Activated effector memory CD4-positive, alpha-beta T cell treated with Interleukin-2 at 50 U/mL for 16 hours (primary cell): ENCODE results near the gene ABCA7.

Experiments used
- DNase-seq: peaks from one replicate; pipeline ENCODE4 v3.0.0-alpha.2; 2020

ABCA7 gene

DNA sequence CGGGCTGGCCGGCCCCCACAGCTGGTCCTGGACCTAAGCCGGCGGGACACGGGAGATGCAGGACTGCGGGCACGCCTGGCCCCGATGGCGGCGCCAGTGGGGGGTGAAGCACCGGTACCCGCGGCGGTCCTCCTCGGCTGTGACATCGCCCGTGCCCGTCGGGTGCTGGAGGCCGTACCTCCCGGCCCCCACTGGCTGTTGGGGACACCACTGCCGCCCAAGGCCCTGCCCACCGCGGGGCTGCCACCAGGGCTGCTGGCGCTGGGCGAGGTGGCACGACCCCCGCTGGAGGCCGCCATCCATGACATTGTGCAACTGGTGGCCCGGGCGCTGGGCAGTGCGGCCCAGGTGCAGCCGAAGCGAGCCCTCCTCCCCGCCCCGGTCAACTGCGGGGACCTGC, 36.6 kb upstream of the ABCA7 start:
- DNase-seq = no peak

DNA sequence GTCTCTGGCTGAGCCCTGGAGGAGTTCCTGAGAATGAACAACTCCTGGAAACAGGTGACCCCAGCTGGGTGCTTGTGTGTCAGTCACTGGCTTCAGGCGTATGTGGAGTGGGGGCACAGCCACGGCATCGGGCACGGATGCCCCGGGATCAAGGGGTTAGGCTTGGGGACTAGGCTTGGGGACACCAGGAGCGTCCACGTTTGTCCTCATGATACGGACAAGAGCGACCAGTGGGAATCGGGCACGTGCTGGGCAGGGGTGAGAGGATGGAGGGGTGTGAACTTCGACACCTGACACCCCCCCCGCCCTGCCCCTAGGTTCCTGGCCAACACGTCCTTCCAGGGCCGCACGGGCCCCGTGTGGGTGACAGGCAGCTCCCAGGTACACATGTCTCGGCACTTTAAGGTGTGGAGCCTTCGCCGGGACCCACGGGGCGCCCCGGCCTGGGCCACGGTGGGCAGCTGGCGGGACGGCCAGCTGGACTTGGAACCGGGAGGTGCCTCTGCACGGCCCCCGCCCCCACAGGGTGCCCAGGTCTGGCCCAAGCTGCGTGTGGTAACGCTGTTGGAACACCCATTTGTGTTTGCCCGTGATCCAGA, 35.6 kb upstream of the ABCA7 start:
- no peak for DNase-seq

- DNase-seq = no peak
These were observed 34.9 kb upstream of the ABCA7 start for GRCh38 chr19:1004803-1005664.

DNA sequence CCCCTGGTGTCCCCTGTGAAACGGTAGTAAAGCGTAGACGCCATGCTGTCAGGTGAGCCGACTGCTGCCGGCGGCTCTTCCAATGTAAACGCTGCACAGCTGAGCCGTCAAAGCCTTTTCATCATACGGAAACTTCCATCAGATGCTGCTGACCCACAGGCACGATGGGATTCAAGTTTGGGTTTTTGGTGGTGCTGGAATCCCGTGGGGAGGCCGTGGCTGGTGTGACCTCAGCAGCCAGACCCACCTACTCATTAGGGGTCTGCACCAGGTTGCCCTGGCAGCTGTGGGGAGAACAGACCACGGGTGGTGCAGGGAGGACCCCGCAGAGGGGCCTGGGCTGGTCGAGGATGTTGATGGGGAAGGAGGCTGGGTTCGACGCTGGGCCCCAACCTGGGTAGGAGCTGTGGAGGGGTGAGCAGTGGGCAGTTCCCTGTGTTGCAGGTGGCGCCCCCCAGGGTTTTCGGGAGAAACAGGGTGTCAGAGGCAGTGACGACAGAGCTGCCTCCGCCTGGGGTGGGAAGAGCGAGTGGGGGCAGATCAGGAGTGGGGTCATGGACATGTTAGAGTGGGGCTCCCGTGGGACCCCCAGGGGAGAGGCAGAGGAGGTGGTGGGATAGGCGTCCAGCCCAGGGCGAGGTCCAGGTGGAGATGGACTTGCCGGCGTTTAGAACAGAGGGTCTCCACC, 33.1 kb upstream of the ABCA7 start:
- no peak for DNase-seq

- DNase-seq = no peak
These were observed 32.3 kb upstream of the ABCA7 start for GRCh38 chr19:1007399-1008251.

DNA sequence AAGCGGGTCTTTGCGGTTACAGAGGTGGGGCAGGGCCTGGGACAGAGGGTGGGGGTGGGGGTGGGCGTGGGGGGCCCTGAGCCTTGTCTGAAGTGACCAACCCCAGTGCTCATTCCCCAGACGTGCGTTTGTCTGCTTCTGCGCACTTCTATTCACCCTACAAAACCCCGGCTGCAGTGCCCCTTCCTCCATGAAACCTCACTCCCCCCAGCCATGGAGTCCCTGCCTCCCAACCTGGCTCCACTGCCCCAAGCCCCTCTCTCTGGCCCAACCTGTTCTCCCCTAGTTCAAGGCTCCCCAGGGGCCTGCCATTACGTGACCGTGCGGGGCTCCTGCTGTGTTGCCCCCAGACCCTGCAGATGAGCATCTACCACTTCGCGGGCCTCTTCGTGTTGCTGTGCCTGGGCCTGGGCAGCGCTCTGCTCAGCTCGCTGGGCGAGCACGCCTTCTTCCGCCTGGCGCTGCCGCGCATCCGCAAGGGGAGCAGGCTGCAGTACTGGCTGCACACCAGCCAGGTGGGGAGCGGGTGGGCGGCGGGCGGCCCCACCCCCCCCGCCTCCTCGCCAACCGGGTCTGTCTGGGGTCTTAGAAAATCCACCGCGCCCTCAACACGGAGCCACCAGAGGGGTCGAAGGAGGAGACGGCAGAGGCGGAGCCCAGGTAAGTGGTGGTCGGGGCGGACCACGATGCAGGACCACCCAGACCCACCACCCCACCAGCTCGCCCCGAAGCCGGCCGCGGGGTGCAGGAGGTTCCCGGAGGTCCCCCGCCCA, 31.5 kb upstream of the ABCA7 start:
- DNase-seq = no peak

DNA sequence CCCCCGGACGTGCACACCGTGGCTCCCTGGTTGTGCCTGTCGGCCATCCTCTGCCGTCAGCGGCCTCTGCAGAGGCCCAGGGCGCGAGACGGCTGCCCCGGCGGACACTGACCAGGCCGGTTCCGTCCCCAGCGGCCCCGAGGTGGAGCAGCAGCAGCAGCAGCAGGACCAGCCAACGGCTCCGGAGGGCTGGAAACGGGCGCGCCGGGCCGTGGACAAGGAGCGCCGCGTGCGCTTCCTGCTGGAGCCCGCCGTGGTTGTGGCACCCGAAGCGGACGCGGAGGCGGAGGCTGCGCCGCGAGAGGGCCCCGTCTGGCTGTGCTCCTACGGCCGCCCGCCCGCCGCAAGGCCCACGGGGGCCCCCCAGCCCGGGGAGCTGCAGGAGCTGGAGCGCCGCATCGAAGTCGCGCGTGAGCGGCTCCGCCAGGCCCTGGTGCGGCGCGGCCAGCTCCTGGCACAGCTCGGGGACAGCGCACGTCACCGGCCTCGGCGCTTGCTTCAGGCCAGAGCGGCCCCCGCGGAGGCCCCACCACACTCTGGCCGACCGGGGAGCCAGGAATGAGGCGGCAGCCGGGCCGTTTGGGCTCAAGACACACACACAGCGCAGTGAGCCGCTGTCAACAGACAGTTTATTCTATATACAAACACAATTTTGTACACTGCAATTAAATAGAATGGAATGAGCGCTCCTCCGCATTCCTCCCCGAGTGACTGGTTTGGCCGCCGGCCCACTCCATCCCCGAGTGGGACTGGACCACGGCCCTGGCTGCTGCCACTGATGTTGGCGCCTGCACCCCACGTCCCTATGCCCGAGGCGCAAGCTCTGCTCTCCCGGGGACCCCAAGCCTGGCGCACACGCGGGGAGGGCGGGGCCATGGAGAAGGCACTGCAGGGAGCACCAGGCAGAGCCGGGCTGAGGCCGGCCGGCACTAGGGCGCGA, 30.6 kb upstream of the ABCA7 start:
- no peak for DNase-seq

- no peak for DNase-seq
These were observed 29.8 kb upstream of the ABCA7 start for GRCh38 chr19:1009981-1010538.

GRCh38 chr19:1010586-1011510, 29.1 kb upstream of the ABCA7 start:
- DNase-seq = no peak

GRCh38 chr19:1011831-1012333, 28.0 kb upstream of the ABCA7 start:
- no peak for DNase-seq

GRCh38 chr19:1012334-1012733, 27.6 kb upstream of the ABCA7 start:
- DNase-seq = no peak

GRCh38 chr19:1013218-1013617, 26.7 kb upstream of the ABCA7 start:
- no peak for DNase-seq

DNA sequence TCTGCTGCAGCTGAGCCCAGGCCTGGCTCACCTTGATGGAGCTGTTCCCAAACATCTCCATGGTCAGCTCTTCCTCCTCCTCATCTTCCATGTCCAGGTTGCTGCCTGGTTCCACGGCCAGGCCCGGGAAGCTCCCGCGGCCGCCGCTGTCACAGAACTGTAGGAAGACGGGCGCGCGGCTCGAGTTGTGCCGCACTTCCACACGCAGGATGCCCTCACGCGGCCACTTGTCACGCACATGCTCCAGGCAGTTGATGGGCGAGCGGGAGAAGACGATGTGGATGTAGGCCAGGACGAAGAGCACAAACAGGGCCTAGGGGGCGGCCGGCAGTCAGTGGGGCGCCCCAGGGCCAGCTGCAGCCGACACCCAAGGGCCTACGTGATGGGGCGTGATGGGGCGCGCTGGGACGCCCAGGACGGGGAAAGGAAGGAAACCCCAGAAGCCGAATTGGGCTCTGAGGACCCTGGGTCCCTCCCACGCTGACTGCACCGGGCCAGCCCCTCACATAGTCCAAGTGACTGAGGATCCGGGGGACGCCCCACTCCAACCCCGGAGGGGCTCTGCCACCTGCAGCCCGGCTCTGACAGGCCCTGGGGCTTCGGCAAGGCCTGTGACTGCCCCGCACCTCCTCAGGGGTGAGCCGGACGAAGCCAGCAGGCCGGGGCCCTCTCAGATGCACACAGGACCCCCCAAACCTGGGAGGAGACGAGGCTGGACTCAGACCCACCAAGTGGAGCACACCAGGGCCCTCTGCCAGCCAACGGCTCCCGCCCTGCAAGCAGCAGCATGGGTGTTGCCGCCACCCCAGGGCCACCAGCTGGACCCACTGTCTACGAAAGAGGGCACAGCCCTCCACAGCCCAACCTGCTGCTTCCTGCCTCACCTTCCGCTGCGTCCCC, 25.5 kb upstream of the ABCA7 start:
- no peak for DNase-seq

GRCh38 chr19:1015061-1015781, 24.7 kb upstream of the ABCA7 start:
- DNase-seq = no peak

DNA sequence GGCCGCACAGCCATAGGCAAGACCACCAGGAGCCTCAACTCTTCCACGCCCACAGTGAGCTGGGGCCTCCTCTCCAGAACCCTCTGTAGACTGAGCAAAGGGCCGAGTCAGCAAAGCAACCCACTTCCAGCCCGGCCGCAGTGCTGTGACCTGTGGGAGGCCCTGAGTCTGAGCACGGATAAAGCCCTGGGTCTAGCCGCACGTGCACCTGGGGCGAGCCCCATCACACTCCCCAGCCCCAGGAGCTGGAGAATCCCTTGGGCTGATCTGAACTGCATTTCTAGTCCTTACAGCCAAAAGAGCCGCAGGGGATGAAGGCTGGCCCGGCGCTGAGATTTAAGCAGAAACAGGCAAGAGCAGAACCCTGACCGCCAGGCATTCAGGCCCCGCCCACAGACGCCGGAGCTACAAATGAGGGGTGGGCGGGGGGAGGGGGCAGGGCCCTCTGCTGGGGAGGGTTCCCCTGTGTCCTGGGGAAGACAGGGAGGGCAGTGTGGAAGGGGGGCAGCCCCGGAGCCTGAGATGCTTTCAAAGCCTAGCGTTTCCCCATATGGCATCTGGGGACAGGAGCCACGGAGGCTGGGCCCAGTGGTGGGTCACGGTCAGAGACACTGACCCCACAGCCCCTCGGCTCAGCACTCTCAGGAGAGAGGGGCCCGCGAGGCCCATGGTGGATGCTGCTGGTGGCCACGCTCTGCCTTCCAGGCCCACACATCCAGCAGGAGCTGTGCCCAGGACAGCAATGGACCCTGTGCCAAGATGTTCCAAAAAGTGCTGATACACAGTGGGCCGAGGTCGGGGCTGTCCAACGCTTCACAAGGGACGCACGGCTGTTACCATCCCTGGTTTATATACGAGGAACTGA, 23.9 kb upstream of the ABCA7 start:
- DNase-seq = no peak

GRCh38 chr19:1016647-1017114, 23.2 kb upstream of the ABCA7 start:
- no peak for DNase-seq
